Measurements from ENCODE around the gene SDHAF3.

GRCh38 chr7:97107192-97107800 lies 10.2 kb upstream of the SDHAF3 start:
- TF ChIP-seq EZH2phosphoT487 (IDR thresholded peaks at IDR 0.05; ENCODE audit: low read length) (no peak), EZH2 (optimal IDR thresholded peaks at IDR 0.05; ENCODE audit: low read depth, low read length) (no peak)
- TF ChIP-seq, protein P1, sequence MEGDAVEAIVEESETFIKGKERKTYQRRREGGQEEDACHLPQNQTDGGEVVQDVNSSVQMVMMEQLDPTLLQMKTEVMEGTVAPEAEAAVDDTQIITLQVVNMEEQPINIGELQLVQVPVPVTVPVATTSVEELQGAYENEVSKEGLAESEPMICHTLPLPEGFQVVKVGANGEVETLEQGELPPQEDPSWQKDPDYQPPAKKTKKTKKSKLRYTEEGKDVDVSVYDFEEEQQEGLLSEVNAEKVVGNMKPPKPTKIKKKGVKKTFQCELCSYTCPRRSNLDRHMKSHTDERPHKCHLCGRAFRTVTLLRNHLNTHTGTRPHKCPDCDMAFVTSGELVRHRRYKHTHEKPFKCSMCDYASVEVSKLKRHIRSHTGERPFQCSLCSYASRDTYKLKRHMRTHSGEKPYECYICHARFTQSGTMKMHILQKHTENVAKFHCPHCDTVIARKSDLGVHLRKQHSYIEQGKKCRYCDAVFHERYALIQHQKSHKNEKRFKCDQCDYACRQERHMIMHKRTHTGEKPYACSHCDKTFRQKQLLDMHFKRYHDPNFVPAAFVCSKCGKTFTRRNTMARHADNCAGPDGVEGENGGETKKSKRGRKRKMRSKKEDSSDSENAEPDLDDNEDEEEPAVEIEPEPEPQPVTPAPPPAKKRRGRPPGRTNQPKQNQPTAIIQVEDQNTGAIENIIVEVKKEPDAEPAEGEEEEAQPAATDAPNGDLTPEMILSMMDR (IDR thresholded peaks at IDR 0.05; ENCODE audit: low read length): no peak

Measured in MM.1S (cell line).